ENCODE results near the gene HOGA1.

HOGA1 gene

GRCh38 chr10:97577701-97578100, 6.5 kb upstream of the HOGA1 start:
- no peak for DNase-seq

GRCh38 chr10:97578171-97578844, 5.9 kb upstream of the HOGA1 start:
- no peak for DNase-seq

- no peak for DNase-seq
Measured at GRCh38 chr10:97580421-97581367, 3.5 kb upstream of the HOGA1 start.

DNA sequence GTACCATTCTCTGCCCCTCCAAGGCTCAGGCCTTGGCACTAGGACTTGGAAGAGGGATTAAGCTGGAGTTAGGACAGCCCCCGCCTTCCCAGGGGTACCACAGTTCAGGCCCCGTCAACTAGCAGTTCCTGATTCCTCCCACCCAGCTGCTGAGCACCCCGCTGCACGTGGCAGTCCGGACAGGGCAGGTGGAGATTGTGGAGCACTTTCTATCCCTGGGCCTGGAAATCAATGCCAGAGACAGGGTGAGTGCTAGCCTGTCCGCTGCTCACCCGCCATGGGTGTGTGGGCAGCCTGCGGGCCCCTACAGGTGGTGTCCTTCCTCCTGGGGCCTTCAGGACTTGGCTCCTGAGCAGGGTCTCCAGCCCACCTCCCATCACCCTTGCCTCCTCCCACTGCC, 2.0 kb upstream of the HOGA1 start:
- DNase-seq, result no peak

DNA sequence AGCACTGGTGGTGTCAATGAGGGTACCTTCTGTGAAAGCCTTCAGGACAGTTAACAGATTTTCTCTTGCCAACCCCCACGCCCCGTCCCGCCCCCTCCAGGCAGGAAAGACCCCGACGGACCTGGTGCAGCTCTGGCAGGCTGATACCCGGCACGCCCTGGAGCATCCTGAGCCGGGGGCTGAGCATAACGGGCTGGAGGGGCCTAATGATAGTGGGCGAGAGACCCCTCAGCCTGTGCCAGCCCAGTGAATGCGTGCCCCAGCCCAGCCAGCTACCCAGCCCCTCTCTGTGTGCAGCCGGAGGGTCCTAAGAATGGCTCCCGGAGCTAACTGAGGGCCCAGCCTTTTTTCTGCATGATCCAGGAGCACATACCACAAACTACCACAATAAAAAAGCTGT, 713 bp upstream of the HOGA1 start:
- no peak for DNase-seq

DNA sequence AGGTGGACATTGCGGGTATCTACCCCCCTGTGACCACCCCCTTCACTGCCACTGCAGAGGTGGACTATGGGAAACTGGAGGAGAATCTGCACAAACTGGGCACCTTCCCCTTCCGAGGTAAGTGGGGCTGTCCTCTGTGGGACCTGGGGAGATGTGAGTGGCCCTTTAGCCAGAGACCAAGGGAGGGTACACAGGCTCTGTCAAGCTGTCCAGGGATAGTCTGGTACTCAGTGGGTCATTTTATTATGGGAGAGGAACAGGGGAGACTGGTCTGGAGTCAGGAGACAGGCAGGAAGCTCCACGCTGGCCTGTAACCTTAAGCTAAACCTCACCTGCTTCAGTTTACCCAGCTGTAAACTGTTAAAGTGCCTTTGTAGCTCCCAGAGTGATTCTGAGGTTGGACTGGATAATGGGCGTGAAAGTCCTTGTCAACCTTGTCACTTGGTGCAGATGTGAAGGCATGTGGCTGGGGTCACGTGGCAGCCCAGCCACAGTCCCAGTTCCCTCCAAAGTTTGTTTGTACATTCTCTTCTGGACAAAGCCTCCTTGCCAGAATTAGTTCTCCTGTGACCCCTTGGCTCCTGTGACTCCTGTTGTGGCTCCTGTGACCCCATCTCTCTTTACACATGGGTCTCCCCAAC, 729 bp downstream of the HOGA1 start:
- DNase-seq, result no peak

DNA sequence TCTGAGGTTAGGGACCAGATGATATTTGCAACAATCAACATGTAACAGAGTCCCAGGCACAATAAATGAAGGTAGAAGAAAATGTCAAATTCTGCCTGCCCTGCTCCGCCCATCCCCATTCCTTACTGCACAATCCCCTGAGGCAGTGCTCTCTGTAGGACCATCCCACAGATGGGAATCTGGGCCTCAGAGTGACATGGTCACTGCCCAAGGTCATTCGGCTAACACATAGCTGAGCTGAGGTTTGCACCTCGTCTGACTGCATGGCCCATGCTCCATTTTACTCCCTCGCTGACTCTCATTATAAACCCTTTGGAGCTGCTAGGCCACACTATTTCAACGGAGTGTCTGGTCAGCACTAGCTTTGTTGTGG, 1.2 kb downstream of the HOGA1 start:
- no peak for DNase-seq

GRCh38 chr10:97587183-97587582, 3.0 kb downstream of the HOGA1 start:
- DNase-seq, result no peak

DNA sequence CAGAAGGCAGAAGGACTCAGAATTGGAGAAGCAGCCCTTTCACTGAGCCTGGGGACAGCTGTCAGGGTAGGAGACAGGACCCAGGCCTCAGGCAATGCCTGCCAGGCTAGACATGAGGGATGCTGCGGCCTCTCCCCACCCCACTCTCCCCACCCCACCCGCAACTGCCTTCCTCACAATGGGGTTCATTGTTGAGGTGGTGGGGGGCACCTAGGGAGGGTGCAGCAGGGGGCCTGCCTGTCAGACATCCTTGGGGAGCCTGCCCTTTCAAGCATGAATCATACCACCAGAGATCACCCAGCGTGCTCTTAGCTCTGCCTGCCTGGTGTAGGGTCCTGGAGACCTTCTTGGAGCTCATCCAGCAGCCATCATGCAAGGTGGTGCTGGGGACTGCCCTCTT, 5.3 kb downstream of the HOGA1 start, which contains the start of gene C10orf62:
Gene C10orf62, plus strand, starts transcription at position 243 of the 400 bp plus-strand sequence. CDS start 177 bp downstream, outside the sequence.
- peak in 3 of 56 donors; percentile 13 to 72 (median 19) for DNase-seq

DNA sequence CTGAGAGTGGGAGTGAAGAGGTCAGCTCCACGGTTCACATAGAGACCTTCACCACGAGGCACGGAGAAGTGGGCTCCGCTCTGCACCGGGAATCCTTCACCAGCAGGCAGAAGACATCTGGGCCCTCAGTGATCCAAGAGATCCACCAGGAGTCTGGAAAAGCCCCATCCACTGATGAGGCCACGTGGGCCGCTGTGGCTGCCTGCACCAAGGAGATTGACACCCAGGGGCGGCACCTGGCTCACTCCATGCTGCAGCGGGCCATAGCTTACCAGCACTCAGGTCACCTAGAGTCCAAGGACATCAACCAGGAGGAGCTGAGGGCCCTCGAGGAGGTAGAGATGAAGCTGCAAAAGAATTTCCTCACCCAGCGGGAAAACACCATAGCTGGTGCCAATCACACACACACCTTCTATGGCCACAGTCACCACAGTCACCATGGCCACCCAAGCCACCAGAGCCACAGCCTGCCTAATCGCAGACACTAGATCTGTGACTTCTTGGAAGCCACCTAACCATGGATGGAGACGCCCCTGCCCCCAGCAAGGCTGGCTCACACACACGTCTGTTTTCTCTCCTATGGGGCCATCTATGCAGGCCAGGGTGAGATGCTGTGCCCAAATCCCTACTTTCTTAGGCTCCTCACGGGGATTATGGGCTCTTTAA, 6.0 kb downstream of the HOGA1 start:
- no peak for DNase-seq

DNA sequence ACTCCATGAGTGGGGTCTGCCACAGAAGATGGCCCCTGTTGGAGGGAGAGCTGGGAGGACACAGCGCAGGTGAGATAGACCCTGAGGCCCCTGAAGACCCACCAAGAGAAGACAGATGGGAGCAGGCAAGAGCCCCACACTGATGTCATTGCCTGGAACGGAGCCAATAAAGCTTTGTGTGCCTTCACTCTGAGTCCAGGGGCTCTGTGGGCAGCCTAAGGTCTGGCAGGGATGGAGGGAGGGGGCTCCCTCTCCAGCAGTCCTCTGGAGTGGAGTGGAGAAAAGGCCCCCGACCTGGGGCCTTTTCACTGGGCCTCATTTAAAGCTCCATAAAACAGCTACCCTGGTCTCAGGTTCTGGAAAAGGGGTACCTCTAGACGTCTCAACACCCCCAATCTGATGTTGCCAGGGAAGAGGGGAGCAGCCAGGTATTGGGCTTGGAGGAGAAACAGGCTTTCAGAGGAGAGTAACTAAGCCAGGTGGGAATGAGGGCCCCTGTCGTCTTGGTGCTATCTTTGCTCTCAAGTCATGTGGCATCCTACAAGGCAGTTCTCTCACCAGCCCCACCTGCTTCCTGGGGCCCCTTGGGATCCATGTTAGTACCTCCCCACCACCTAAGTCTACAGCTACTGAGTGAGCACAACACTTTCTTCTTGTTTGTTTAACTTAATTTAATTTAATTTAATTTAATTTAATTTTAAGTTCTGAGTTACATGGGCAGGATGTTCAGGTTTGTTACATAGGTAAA, 6.7 kb downstream of the HOGA1 start:
- DNase-seq, result peak in 1 of 56 donors; percentile 17

DNA sequence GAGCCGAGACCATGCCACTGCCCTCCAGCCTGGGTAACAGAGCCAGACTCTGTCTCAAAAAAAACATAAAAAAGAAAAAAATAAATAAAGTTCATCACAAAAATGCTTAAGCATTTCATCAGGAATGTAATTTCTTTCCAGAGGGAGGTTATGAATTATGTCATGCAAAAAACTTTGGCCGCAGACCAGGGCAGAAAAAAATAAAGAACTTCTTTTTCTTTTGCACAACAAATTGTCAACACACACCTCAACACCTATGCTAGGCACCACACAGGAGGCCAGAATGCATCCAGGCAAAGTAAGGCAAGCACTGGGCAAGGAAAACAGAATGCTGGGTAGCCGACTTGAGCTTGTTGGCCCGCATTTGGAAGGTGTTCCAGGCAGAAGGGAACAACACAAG, 9.2 kb downstream of the HOGA1 start:
- no peak for DNase-seq

GRCh38 chr10:97596101-97597082, 12.2 kb downstream of the HOGA1 start:
- DNase-seq, result no peak

DNA sequence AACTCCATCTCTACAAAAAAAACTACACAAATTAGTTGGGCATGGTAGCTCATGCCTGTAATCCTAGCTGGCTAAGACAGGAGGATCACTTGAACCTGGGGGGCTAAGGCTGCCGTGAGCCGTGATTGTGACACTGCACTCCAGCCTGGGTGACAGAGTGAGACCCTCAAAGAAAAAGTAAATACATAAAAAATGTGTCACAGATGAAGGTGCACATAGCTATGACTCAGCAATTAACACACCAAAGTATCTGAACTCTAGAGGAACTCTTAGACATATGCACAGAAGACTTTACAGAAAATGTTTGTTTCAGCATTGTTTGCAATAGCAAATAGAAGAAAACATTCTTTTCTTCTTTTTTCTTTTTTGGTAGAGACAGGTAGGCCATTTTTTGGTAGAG, 13.6 kb downstream of the HOGA1 start:
- DNase-seq, result no peak

DNA sequence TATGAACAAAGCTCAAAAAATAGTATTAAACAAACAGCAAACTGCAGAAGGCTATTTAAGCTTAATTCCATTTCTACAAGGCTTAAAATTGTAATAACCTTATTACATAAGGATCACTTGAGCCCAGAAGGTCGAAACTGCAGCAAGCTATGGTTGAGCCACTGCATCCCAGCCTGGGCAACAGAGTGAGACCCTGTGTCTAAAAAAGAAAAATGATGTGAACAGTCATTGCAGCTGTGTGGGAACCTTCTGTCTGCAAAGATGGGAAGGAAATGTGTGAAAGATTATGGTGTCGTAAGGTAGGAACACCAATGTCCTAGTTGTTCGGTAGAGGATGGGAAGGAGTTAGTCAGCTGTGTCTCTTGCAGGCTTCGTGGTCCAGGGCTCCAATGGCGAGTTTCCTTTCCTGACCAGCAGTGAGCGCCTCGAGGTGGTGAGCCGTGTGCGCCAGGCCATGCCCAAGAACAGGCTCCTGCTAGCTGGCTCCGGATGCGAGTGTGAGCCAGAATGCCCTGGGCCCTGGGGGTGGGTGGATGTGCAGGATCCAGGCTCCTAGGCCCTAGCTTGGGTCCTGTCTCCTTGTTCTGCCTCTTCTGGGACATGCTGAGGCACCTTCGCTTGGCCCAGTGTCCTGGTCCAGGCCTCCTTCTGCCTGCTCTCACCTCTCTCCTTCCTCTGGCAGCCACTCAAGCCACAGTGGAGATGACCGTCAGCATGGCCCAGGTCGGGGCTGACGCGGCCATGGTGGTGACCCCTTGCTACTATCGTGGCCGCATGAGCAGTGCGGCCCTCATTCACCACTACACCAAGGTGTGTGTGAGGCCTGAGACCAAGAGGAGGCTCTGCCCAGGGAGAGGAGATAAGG, 14.4 kb downstream of the HOGA1 start:
- no peak for DNase-seq

DNA sequence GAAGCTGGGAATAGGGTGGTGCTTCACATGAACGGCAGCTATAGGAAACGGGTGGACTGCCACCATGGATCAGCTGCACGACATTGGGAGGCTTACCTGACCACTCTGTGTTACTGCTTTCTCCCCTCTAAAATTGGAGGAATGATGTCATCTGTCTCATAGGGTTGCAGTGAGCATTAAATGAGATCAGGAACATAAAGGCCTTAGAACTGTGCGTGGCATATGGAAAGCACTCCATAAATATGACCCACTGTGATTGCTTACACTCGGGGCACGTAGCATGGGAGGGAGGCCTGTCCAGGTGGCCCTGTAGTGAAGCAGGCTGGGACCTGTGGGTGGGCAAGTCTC, 15.1 kb downstream of the HOGA1 start:
- no peak for DNase-seq

- DNase-seq, result no peak
Measured at GRCh38 chr10:97600616-97601015, 16.4 kb downstream of the HOGA1 start.

All from amygdala (tissue), 56 donors.